HT-29 (cell line): Measurements from ENCODE around the gene SWAP70. TPM values are rescaled to one million over a fixed set of nuclear protein-coding genes. Genes with fewer than 3 reads are reported as not detected.
"Not testable (repeated sequence)": the region's sequence is repeated elsewhere in the genome, so short reads cannot be mapped to it uniquely, and the experiment has no call there.

Experiments
- DNase-seq: peaks from one replicate; pipeline ENCODE4 v3.0.0-alpha.2; 2015; ENCODE audit warnings: low spot score
- total RNA-seq: library from RNA; depleted of rRNA; stranded (reverse); fragments of >200 nt; shearing (Covaris generic); gene quantifications from 2 replicates; pipeline ENCODE4 v1.2.3, GENCODE V29; 2014

The SWAP70 gene
- total RNA-seq, 1 experiment from 2014 or later = 4.4 TPM

GRCh38 chr11:9722023-9722422 is 58.1 kb downstream of the SWAP70 start:
- no peak for DNase-seq

GRCh38 chr11:9722893-9723292 is 59.0 kb downstream of the SWAP70 start:
- no peak for DNase-seq

- peak; percentile 55 for DNase-seq
Measured at GRCh38 chr11:9726321-9727022, 62.6 kb downstream of the SWAP70 start.

GRCh38 chr11:9728058-9728457 is 64.2 kb downstream of the SWAP70 start:
- DNase-seq = no peak

- no peak for DNase-seq
Measured at GRCh38 chr11:9731256-9731655, 67.4 kb downstream of the SWAP70 start.

GRCh38 chr11:9732453-9732852 is 68.6 kb downstream of the SWAP70 start:
- no peak for DNase-seq

- no peak for DNase-seq
Measured at GRCh38 chr11:9733212-9733611, 69.3 kb downstream of the SWAP70 start.

- DNase-seq = no peak
Measured at GRCh38 chr11:9735236-9735635, 71.4 kb downstream of the SWAP70 start.

- no peak for DNase-seq
Measured at GRCh38 chr11:9735919-9736318, 72.0 kb downstream of the SWAP70 start.

- no peak for DNase-seq
Measured at GRCh38 chr11:9736365-9736764, 72.5 kb downstream of the SWAP70 start.

GRCh38 chr11:9738116-9738515 is 74.2 kb downstream of the SWAP70 start:
- DNase-seq = no peak

- DNase-seq = no peak
Measured at GRCh38 chr11:9738707-9739106, 74.8 kb downstream of the SWAP70 start.

- no peak for DNase-seq
Measured at GRCh38 chr11:9739123-9739900, 75.4 kb downstream of the SWAP70 start.

GRCh38 chr11:9740202-9740883 is 76.5 kb downstream of the SWAP70 start:
- DNase-seq = peak; percentile 69

- DNase-seq = no peak
Measured at GRCh38 chr11:9741260-9741659, 77.4 kb downstream of the SWAP70 start.

GRCh38 chr11:9743512-9743911 is 79.6 kb downstream of the SWAP70 start:
- not testable (repeated sequence) for DNase-seq

GRCh38 chr11:9745411-9746211 is 81.7 kb downstream of the SWAP70 start:
- no peak for DNase-seq

- DNase-seq = no peak
Measured at GRCh38 chr11:9747229-9747628, 83.4 kb downstream of the SWAP70 start.

GRCh38 chr11:9747828-9748227 is 84.0 kb downstream of the SWAP70 start:
- no peak for DNase-seq

GRCh38 chr11:9748361-9748970 is 84.6 kb downstream of the SWAP70 start:
- DNase-seq = peak; percentile 91

- DNase-seq = no peak
Measured at GRCh38 chr11:9750551-9750950, 86.7 kb downstream of the SWAP70 start.
